KOPT-K1 (cell line): Measurements from ENCODE around the gene TMEM179.
"Not testable (repeated sequence)": the region's sequence is repeated elsewhere in the genome, so short reads cannot be mapped to it uniquely, and the experiment has no call there.

Source experiments
- H3K27ac ChIP-seq: fragments of 200-600 bp; sonication (generic); 2 replicates; pipeline ENCODE4 v1.5.1; 2016; ENCODE audit warnings: antibody characterized with exemption, mild to moderate bottlenecking, low read depth, low read length; ENCODE audit not compliant: poor library complexity, severe bottlenecking
- H3K36me3 ChIP-seq: fragments of 200-600 bp; sonication (generic); 2 replicates; pipeline ENCODE4 v1.5.1; 2017; ENCODE audit warnings: antibody characterized with exemption, mild to moderate bottlenecking, low read length, moderate library complexity; ENCODE audit not compliant: insufficient read depth
- H3K9me3 ChIP-seq: fragments of 200-600 bp; sonication (generic); 2 replicates; pipeline ENCODE4 v1.5.1; 2017; ENCODE audit warnings: antibody characterized with exemption, low read length, mild to moderate bottlenecking; ENCODE audit not compliant: insufficient read depth, poor library complexity, severe bottlenecking

Gene TMEM179

GRCh38 chr14:104604458-104605449, at the start of gene TMEM179:
Gene TMEM179, minus strand, starts transcription at chr14:104604772. Its CDS starts 31 bp downstream, at chr14:104604741.
- H3K27ac ChIP-seq: no peak within 1 kb of the TSS
- no peaks in the 10 kb centered on the region for H3K36me3 ChIP-seq
- H3K9me3 ChIP-seq: no peaks in the 10 kb centered on the region

- Histone ChIP-seq H3K36me3 (no peaks in the 10 kb centered on the region), H3K27ac (no peak overlapping the region), H3K9me3 (peaks cover 26% of the 10 kb centered on the region)
Observed at GRCh38 chr14:104654119-104654518, 49.5 kb upstream of the TMEM179 start.

GRCh38 chr14:104653130-104653920, 48.8 kb upstream of the TMEM179 start:
- H3K36me3 ChIP-seq, H3K27ac ChIP-seq: not testable (repeated sequence)
- peaks cover 26% of the 10 kb centered on the region for H3K9me3 ChIP-seq

GRCh38 chr14:104652386-104652785, 47.8 kb upstream of the TMEM179 start:
- no peak overlapping the region for H3K27ac ChIP-seq
- H3K9me3 ChIP-seq: peaks cover 26% of the 10 kb centered on the region
- H3K36me3 ChIP-seq: no peaks in the 10 kb centered on the region

GRCh38 chr14:104651876-104652260, 47.3 kb upstream of the TMEM179 start:
- H3K36me3 ChIP-seq: no peaks in the 10 kb centered on the region
- H3K27ac ChIP-seq: no peak overlapping the region
- H3K9me3 ChIP-seq: peaks cover 26% of the 10 kb centered on the region

- Histone ChIP-seq H3K27ac (no peak overlapping the region), H3K36me3 (no peaks in the 10 kb centered on the region), H3K9me3 (peaks cover 26% of the 10 kb centered on the region)
Observed at GRCh38 chr14:104650981-104651875, 46.7 kb upstream of the TMEM179 start.

- no peak overlapping the region for H3K27ac ChIP-seq
- H3K9me3 ChIP-seq: peaks cover 27% of the 10 kb centered on the region
- H3K36me3 ChIP-seq: no peaks in the 10 kb centered on the region
Observed at GRCh38 chr14:104650057-104650980, 45.7 kb upstream of the TMEM179 start.

- Histone ChIP-seq H3K9me3 (peaks cover 12% of the 10 kb centered on the region), H3K36me3 (no peaks in the 10 kb centered on the region), H3K27ac (no peak overlapping the region)
Observed at GRCh38 chr14:104647467-104648043, 43.0 kb upstream of the TMEM179 start.

- no peak overlapping the region for H3K27ac ChIP-seq
- no peaks in the 10 kb centered on the region for H3K36me3 ChIP-seq
- H3K9me3 ChIP-seq: peaks cover 6% of the 10 kb centered on the region
Observed at GRCh38 chr14:104644656-104645378, 40.2 kb upstream of the TMEM179 start.

- Histone ChIP-seq H3K9me3 (peaks cover 6% of the 10 kb centered on the region), H3K27ac (no peak overlapping the region), H3K36me3 (no peaks in the 10 kb centered on the region)
Observed at GRCh38 chr14:104644091-104644635, 39.6 kb upstream of the TMEM179 start.

- no peak overlapping the region for H3K27ac ChIP-seq
- peaks cover 6% of the 10 kb centered on the region for H3K9me3 ChIP-seq
- H3K36me3 ChIP-seq: no peaks in the 10 kb centered on the region
Observed at GRCh38 chr14:104643306-104643705, 38.7 kb upstream of the TMEM179 start.

- Histone ChIP-seq H3K36me3 (no peaks in the 10 kb centered on the region), H3K27ac (no peak overlapping the region), H3K9me3 (peaks cover 6% of the 10 kb centered on the region)
Observed at GRCh38 chr14:104642540-104642868, 37.9 kb upstream of the TMEM179 start.
